Left ventricle myocardium inferior (tissue), 1 donor: ENCODE measurements around the gene PID1. TPM values are rescaled to one million over a fixed set of nuclear protein-coding genes. Genes with fewer than 3 reads are reported as not detected.

Experiments
- DNase-seq: peaks from one replicate; pipeline ENCODE4 v3.0.0-alpha.2; 2020
- H3K27ac ChIP-seq: fragments of 200-600 bp; replicated peaks from 2 replicates; pipeline ENCODE4 v1.8.0; 2021
- H3K27me3 ChIP-seq: fragments of 200-600 bp; 2 replicates; pipeline ENCODE4 v1.8.0; 2021; ENCODE audit warnings: low read depth
- H3K36me3 ChIP-seq: fragments of 200-600 bp; 2 replicates; pipeline ENCODE4 v1.8.0; 2021
- H3K4me1 ChIP-seq: fragments of 200-600 bp; 2 replicates; pipeline ENCODE4 v1.8.0; 2021
- H3K4me3 ChIP-seq: fragments of 200-600 bp; 2 replicates; pipeline ENCODE4 v1.8.0; 2021; ENCODE audit warnings: mild to moderate bottlenecking, moderate library complexity
- H3K9me3 ChIP-seq: fragments of 200-600 bp; replicated peaks from 2 replicates; pipeline ENCODE4 v1.8.0; 2021
- CTCF ChIP-seq: fragments of 200-600 bp; IDR thresholded peaks from 2 replicates; pipeline ENCODE4 v1.8.0; 2021; ENCODE audit warnings: antibody characterized with exemption, mild to moderate bottlenecking, borderline replicate concordance
- intact Hi-C: fragments of 100-400 bp; cut with micrococcal nuclease; formaldehyde crosslinking; loops from one replicate; pipeline ENCODE4 v1.11.0; 2022
- total RNA-seq: library from RNA; stranded (reverse); fragmentation: NEBNext Ultra II Directional; extraction: Animal tissue kit (Norgen Biotek cat#: 25700); gene quantifications from one replicate; pipeline ENCODE4 v1.2.1, GENCODE V29; 2021
- donor health status: DM: no; HTN: yes; CAD: no; lungs with severe emphysema.

PID1 gene
- total RNA-seq, 1 donor from 2014 or later: 7.8 TPM

- H3K9me3 ChIP-seq: no peaks in the 10 kb centered on the region
- no peak for DNase-seq
Measured at GRCh38 chr2:229252996-229253395, 18.1 kb downstream of the PID1 start.

DNA sequence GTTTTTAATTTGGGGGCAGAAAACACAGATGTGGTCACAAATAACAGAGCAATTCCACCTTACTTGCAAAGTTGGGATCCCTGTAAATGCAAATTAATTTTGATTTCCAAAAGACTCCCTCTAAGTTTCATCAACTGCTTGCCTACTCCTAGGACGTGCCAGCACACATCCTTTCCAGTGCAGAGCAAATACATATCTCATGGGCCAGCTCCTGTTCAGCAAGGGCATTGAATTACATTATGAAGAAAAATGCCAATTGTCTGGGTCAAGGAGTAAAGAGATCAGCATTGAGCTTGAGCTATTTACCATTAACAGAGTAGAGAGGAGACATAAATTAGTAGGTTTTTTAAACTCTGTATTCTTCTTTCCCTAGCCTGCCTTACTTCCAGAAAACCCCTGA lies 18.8 kb downstream of the PID1 start:
- no peaks in the 10 kb centered on the region for H3K9me3 ChIP-seq
- intact Hi-C loops: no loop called here
- H3K4me3 ChIP-seq: no peak overlapping the region
- H3K27me3 ChIP-seq: no peaks in the 10 kb centered on the region
- DNase-seq: no peak
- H3K36me3 ChIP-seq: peaks cover 4% of the 10 kb centered on the region
- no peak for TF ChIP-seq CTCF
- peak overlapping the region; percentile 45 for H3K27ac ChIP-seq
- H3K4me1 ChIP-seq: no peaks in the 10 kb centered on the region

More at GRCh38 chr2:229252996-229253395, 18.1 kb downstream of the PID1 start:
- Histone ChIP-seq H3K4me1 (no peaks in the 10 kb centered on the region), H3K36me3 (peaks cover 4% of the 10 kb centered on the region), H3K4me3 (no peak overlapping the region), H3K27ac (peak overlapping the region; percentile 45), H3K27me3 (no peaks in the 10 kb centered on the region)
- no peak for TF ChIP-seq CTCF
- intact Hi-C loops: no loop called here

GRCh38 chr2:229249536-229249935 lies 21.6 kb downstream of the PID1 start:
- H3K27me3 ChIP-seq: no peaks in the 10 kb centered on the region
- DNase-seq: no peak
- no peaks in the 10 kb centered on the region for H3K4me1 ChIP-seq
- intact Hi-C loops: no loop called here
- no peak for TF ChIP-seq CTCF
- no peak overlapping the region for H3K27ac ChIP-seq
- H3K36me3 ChIP-seq: no peaks in the 10 kb centered on the region
- H3K9me3 ChIP-seq: no peaks in the 10 kb centered on the region
- no peak overlapping the region for H3K4me3 ChIP-seq

DNA sequence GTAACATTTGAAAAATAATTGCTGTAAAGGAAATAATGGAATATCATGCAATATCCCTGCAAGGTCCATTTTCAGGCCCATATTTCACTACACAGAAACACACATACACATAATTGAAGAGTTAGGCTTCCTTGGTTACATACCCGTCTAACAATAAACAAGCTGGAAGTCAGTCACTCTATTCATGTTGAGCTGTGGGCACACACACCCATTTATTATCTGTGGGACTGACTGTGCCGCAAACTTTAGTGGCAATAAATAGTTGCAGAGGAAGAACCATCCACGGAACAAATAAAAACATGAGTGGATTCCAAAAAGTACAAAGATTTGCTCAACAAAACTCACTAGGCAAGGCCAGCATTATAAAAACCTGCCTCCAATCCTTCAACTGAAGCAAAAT lies 24.8 kb downstream of the PID1 start:
- TF ChIP-seq CTCF: no peak
- H3K4me1 ChIP-seq: no peaks in the 10 kb centered on the region
- DNase-seq: no peak
- H3K27ac ChIP-seq: no peak overlapping the region
- H3K27me3 ChIP-seq: no peaks in the 10 kb centered on the region
- H3K9me3 ChIP-seq: peaks cover 17% of the 10 kb centered on the region
- H3K36me3 ChIP-seq: no peaks in the 10 kb centered on the region
- intact Hi-C loops: no loop called here
- no peak overlapping the region for H3K4me3 ChIP-seq

GRCh38 chr2:229244975-229245374 lies 26.1 kb downstream of the PID1 start:
- intact Hi-C loops: no loop called here
- no peaks in the 10 kb centered on the region for H3K36me3 ChIP-seq
- H3K27ac ChIP-seq: peak overlapping the region; percentile 43
- no peak for TF ChIP-seq CTCF
- peaks cover 30% of the 10 kb centered on the region for H3K9me3 ChIP-seq
- no peaks in the 10 kb centered on the region for H3K27me3 ChIP-seq
- no peaks in the 10 kb centered on the region for H3K4me1 ChIP-seq
- no peak for DNase-seq
- no peak overlapping the region for H3K4me3 ChIP-seq
